GM23338 (cell line): Measurements from ENCODE around the gene PRR33. TPM values are rescaled to one million over a fixed set of nuclear protein-coding genes. Genes with fewer than 3 reads are reported as not detected.

Source experiments
- ATAC-seq: fragments of 200-7000 bp; cut with Tn5 transposase; 3 replicates; pipeline ENCODE4 v1.9.1; 2020
- DNase-seq: peaks from one replicate; pipeline ENCODE4 v3.0.0-alpha.2; 2015; ENCODE audit warnings: low spot score
- H2AFZ ChIP-seq: fragments of 200-600 bp; sonication (generic); 2 replicates; pipeline ENCODE4 v1.8.0; 2016; ENCODE audit warnings: antibody characterized with exemption, mild to moderate bottlenecking, moderate library complexity
- H3F3A ChIP-seq: fragments of 200-600 bp; sonication (generic); replicated peaks from 2 replicates; pipeline ENCODE4 v1.8.0; 2017; ENCODE audit warnings: antibody characterized with exemption, mixed run types, low read depth
- H3K27ac ChIP-seq: fragments of 200-600 bp; sonication (generic); 2 replicates; pipeline ENCODE4 v1.6.1; 2016; ENCODE audit warnings: low read depth
- H3K27me3 ChIP-seq: fragments of 200-600 bp; sonication (generic); 2 replicates; pipeline ENCODE4 v1.8.0; 2016; ENCODE audit warnings: mild to moderate bottlenecking, mixed run types, moderate library complexity; ENCODE audit not compliant: insufficient read depth
- H3K36me3 ChIP-seq: fragments of 200-600 bp; sonication (generic); 2 replicates; pipeline ENCODE4 v1.8.0; 2016; ENCODE audit warnings: mild to moderate bottlenecking; ENCODE audit not compliant: insufficient read depth
- H3K4me1 ChIP-seq: fragments of 200-600 bp; sonication (generic); 2 replicates; pipeline ENCODE4 v1.8.0; 2016; ENCODE audit warnings: mild to moderate bottlenecking, moderate library complexity; ENCODE audit not compliant: insufficient read depth
- H3K4me2 ChIP-seq: fragments of 200-600 bp; sonication (generic); 2 replicates; pipeline ENCODE4 v1.7.1; 2017; ENCODE audit warnings: mixed run types
- H3K4me3 ChIP-seq: fragments of 200-600 bp; sonication (generic); 2 replicates; pipeline ENCODE4 v1.6.1; 2016; ENCODE audit warnings: mixed run types
- H3K79me2 ChIP-seq: fragments of 200-600 bp; sonication (generic); replicated peaks from 2 replicates; pipeline ENCODE4 v1.8.0; 2017; ENCODE audit warnings: mild to moderate bottlenecking; ENCODE audit not compliant: insufficient read depth
- H3K9me2 ChIP-seq: fragments of 200-600 bp; sonication (generic); 2 replicates; pipeline ENCODE4 v1.8.0; 2017; ENCODE audit not compliant: insufficient read depth
- H4K20me1 ChIP-seq: fragments of 200-600 bp; sonication (generic); replicated peaks from 2 replicates; pipeline ENCODE4 v1.8.0; 2017; ENCODE audit warnings: mild to moderate bottlenecking; ENCODE audit not compliant: insufficient read depth
- H3K27ac Mint-ChIP-seq: 2 replicates; pipeline ENCODE4 v1.8.0; 2020; ENCODE audit warnings: inconsistent platforms, mild to moderate bottlenecking, moderate library complexity, mixed read lengths
- H3K27me3 Mint-ChIP-seq: 3 replicates; pipeline ENCODE4 v1.8.0; 2022; ENCODE audit warnings: low read depth, mild to moderate bottlenecking, moderate library complexity, mixed read lengths, inconsistent platforms; ENCODE audit not compliant: insufficient read depth, poor library complexity
- H3K36me3 Mint-ChIP-seq: 3 replicates; pipeline ENCODE4 v1.8.0; 2021; ENCODE audit warnings: low read depth, mild to moderate bottlenecking, inconsistent platforms, moderate library complexity, mixed read lengths
- H3K4me1 Mint-ChIP-seq: 3 replicates; pipeline ENCODE4 v1.8.0; 2020; ENCODE audit warnings: mild to moderate bottlenecking, inconsistent platforms, mixed read lengths
- H3K4me3 Mint-ChIP-seq: 3 replicates; pipeline ENCODE4 v1.8.0; 2021; ENCODE audit warnings: moderate library complexity, mild to moderate bottlenecking, inconsistent platforms, mixed read lengths
- H3K9me3 Mint-ChIP-seq: 3 replicates; pipeline ENCODE4 v1.8.0; 2020; ENCODE audit warnings: moderate library complexity, mild to moderate bottlenecking, inconsistent platforms, mixed read lengths
- CREB1 ChIP-seq: fragments of 250-450 bp; sonication (Bioruptor Pico); IDR thresholded peaks from 2 replicates; pipeline ENCODE4 v1.5.0; 2020; ENCODE audit warnings: low read depth, mild to moderate bottlenecking, moderate library complexity
- CTCF ChIP-seq, 2 experiments: fragments of 200-600 bp in 1 of 2; sonication (generic) in 1 of 2; conservative IDR thresholded peaks; 2 replicates each; pipeline versions ENCODE4 v1.5.1 to v1.6.1; 2016 to 2017; ENCODE audit warnings: antibody characterized with exemption in 2 of 2, low read depth in 2 of 2, mild to moderate bottlenecking in 2 of 2, moderate library complexity in 1 of 2
- ETS1 ChIP-seq: IDR thresholded peaks from 2 replicates; pipeline ENCODE4 v1.6.1; 2016; ENCODE audit warnings: antibody characterized with exemption
- EZH2 ChIP-seq: fragments of 200-600 bp; sonication (generic); IDR thresholded peaks from one replicate; pipeline ENCODE4 v1.8.0; 2017; ENCODE audit warnings: antibody characterized with exemption, mild to moderate bottlenecking, low read depth; ENCODE audit not compliant: unreplicated experiment
- EZH2phosphoT487 ChIP-seq: fragments of 200-600 bp; sonication (generic); IDR thresholded peaks from one replicate; pipeline ENCODE4 v1.8.1; 2018; ENCODE audit warnings: antibody characterized with exemption; ENCODE audit not compliant: unreplicated experiment
- JUNB ChIP-seq: IDR thresholded peaks from one replicate; pipeline ENCODE4 v1.6.1; 2016; ENCODE audit warnings: antibody characterized with exemption; ENCODE audit not compliant: unreplicated experiment
- NANOG ChIP-seq: IDR thresholded peaks from 2 replicates; pipeline ENCODE4 v1.6.1; 2016; ENCODE audit warnings: antibody characterized with exemption, borderline replicate concordance
- POLR2AphosphoS5 ChIP-seq: IDR thresholded peaks from 2 replicates; pipeline ENCODE4 v1.6.1; 2016; ENCODE audit warnings: antibody characterized with exemption, low read depth
- REST ChIP-seq: IDR thresholded peaks from one replicate; pipeline ENCODE4 v1.6.1; 2018; ENCODE audit warnings: antibody characterized with exemption; ENCODE audit not compliant: unreplicated experiment
- STAT1 ChIP-seq: IDR thresholded peaks from one replicate; pipeline ENCODE4 v1.6.1; 2016; ENCODE audit warnings: antibody characterized with exemption; ENCODE audit not compliant: unreplicated experiment
- ZNF114 ChIP-seq: fragments of 250-450 bp; sonication (Bioruptor Pico); IDR thresholded peaks from 2 replicates; pipeline ENCODE4 v1.5.0; 2020; ENCODE audit warnings: mild to moderate bottlenecking, moderate library complexity
- ZNF331 ChIP-seq: fragments of 250-450 bp; sonication (Bioruptor Pico); IDR thresholded peaks from 2 replicates; pipeline ENCODE4 v1.5.0; 2020; ENCODE audit warnings: low read depth, mild to moderate bottlenecking, moderate library complexity
- ZNF462 ChIP-seq: fragments of 250-450 bp; sonication (Bioruptor Pico); IDR thresholded peaks from 2 replicates; pipeline ENCODE4 v1.5.0; 2020; ENCODE audit warnings: mild to moderate bottlenecking, moderate library complexity
- polyA plus RNA-seq: library from polyadenylated mRNA; unstranded; fragments of >200 nt; fragmentation: Nextera tagmentation; extraction: Ambion mirVana; gene quantifications from 2 replicates; pipeline ENCODE4 v1.2.1, GENCODE V29; 2016
- total RNA-seq: library from RNA; depleted of rRNA; stranded (reverse); fragments of >200 nt; shearing (Covaris generic); gene quantifications from 2 replicates; pipeline ENCODE4 v1.2.3, GENCODE V29; 2014

PRR33 gene
- total and polyA plus RNA-seq, 2 experiments from 2014 or later = not detected

GRCh38 chr11:1843098-1843473 is 48.6 kb downstream of the PRR33 start:
- no peak for ATAC-seq
- Histone ChIP-seq H3K36me3 (no peaks in the 10 kb centered on the region), H2AFZ (no peak overlapping the region), H3K9me2 (no peaks in the 10 kb centered on the region), H3F3A (no peaks in the 10 kb centered on the region), H3K79me2 (no peaks in the 10 kb centered on the region), H3K27ac (no peak overlapping the region), H3K27me3 (no peaks in the 10 kb centered on the region), H3K4me1 (no peaks in the 10 kb centered on the region), H4K20me1 (no peaks in the 10 kb centered on the region), H3K4me2 (no peak overlapping the region), H3K4me3 (no peak overlapping the region)
- DNase-seq = no peak
- H3K4me3 Mint-ChIP-seq = no peak overlapping the region
- H3K9me3 Mint-ChIP-seq = no peaks in the 10 kb centered on the region; the same call in 2 of the 3 replicates
- TF ChIP-seq JUNB (no peak), ZNF114 (CRISPR knock-in tag) (no peak), ETS1 (no peak), ZNF331 (CRISPR knock-in tag) (no peak), ZNF462 (no peak), STAT1 (no peak), EZH2 (no peak), CTCF (conservative IDR thresholded peaks at IDR 0.05; ENCODE audit: low read depth in 2 of 2) (no peak), REST (no peak), EZH2phosphoT487 (no peak), NANOG (no peak), CREB1 (no peak), POLR2AphosphoS5 (no peak)
- peaks cover 7% of the 10 kb centered on the region for H3K27me3 Mint-ChIP-seq
- H3K27ac Mint-ChIP-seq = no peak overlapping the region
- no peaks in the 10 kb centered on the region for H3K4me1 Mint-ChIP-seq
- H3K36me3 Mint-ChIP-seq = no peaks in the 10 kb centered on the region
